GM19455 (cell line): Measurements from ENCODE around the gene TRIM9.

Experiments used
- ATAC-seq: cut with Tn5 transposase; IDR thresholded peaks from one replicate; pipeline ENCODE4 v1.9.1; 2021; ENCODE audit not compliant: unreplicated experiment

The TRIM9 gene

GRCh38 chr14:51094901-51095853, at the start of gene TRIM9:
Gene TRIM9, minus strand, starts transcription at chr14:51095105. Its CDS starts 166 bp downstream, at chr14:51094939.
- peak; percentile 99 for ATAC-seq

- no peak for ATAC-seq
These were observed 46.0 kb upstream of the TRIM9 start for GRCh38 chr14:51140856-51141255.

- no peak for ATAC-seq
These were observed 45.4 kb upstream of the TRIM9 start for GRCh38 chr14:51140338-51140737.

- no peak for ATAC-seq
These were observed 44.3 kb upstream of the TRIM9 start for GRCh38 chr14:51139121-51139681.

- ATAC-seq, result no peak
These were observed 43.6 kb upstream of the TRIM9 start for GRCh38 chr14:51138404-51139103.

- no peak for ATAC-seq
These were observed 36.6 kb upstream of the TRIM9 start for GRCh38 chr14:51131516-51131915.

GRCh38 chr14:51129130-51129529, 34.2 kb upstream of the TRIM9 start:
- no peak for ATAC-seq

GRCh38 chr14:51124029-51124428, 29.1 kb upstream of the TRIM9 start:
- ATAC-seq, result no peak

GRCh38 chr14:51121096-51121495, 26.2 kb upstream of the TRIM9 start:
- no peak for ATAC-seq

- ATAC-seq, result no peak
These were observed 24.6 kb upstream of the TRIM9 start for GRCh38 chr14:51119411-51120051.

GRCh38 chr14:51118993-51119392, 24.1 kb upstream of the TRIM9 start:
- ATAC-seq, result no peak

GRCh38 chr14:51117593-51117992, 22.7 kb upstream of the TRIM9 start:
- no peak for ATAC-seq

- ATAC-seq, result no peak
These were observed 21.8 kb upstream of the TRIM9 start for GRCh38 chr14:51116682-51117081.

GRCh38 chr14:51109651-51110050, 14.7 kb upstream of the TRIM9 start:
- ATAC-seq, result no peak

- no peak for ATAC-seq
These were observed 12.9 kb upstream of the TRIM9 start for GRCh38 chr14:51107801-51108200.

- no peak for ATAC-seq
These were observed 9.6 kb upstream of the TRIM9 start for GRCh38 chr14:51104467-51104866.

GRCh38 chr14:51097287-51097686, 2.4 kb upstream of the TRIM9 start:
- no peak for ATAC-seq

- ATAC-seq, result no peak
These were observed 2.0 kb upstream of the TRIM9 start for GRCh38 chr14:51096870-51097269.

- no peak for ATAC-seq
These were observed 1.2 kb upstream of the TRIM9 start for GRCh38 chr14:51095854-51096823.

GRCh38 chr14:51094282-51094821, 553 bp downstream of the TRIM9 start:
- no peak for ATAC-seq
